ENCODE measurements around the gene TMEM138. TPM values are rescaled to one million over a fixed set of nuclear protein-coding genes. Genes with fewer than 3 reads are reported as not detected.

Gene TMEM138
- total RNA-seq (25.5 TPM), polyA plus RNA-seq (34.3 TPM)

DNA sequence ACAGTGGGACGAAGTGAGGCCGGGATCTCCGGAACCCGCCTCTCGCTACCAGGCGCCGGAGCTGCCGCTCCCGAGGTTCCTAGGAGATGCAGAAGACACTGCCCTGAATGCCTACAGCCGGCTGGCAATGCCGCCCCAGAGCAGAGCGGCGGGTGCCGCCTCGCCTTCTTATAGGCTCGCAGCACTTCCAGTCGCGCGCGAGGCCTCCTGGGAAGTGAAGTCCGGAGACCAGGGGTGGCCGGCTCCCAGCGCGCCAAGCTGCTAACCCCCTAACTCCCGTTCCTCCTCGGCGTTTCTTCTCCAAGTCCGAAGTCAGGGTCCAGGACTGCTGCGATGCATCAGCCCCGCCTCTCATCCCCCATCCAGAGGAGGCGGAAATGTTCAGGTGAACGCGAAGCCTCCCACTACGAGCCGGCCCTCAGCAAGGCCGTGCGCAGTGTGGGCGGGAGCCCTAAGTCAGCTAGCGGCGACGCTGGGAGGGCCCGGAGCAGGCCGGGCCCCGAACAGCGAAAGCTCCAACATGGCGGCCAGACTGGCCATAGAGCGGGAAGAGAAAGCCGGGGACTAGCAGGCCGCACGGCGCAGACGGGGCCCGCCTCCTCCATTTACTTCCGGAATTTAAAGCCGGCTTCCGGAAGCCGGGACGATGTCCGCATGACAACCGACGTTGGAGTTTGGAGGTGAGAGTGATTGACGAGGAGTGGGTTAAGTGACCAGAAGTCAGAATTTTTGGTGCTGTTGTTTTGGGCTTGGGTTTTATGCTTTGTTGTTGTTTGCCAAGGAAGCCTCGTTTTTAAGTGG, at the start of gene TMEM138, which contains the start of gene CYB561A3:
TMEM138 (plus strand) TSS at position 634 of the 801 bp plus-strand sequence. CDS start 2,017 bp downstream, outside the sequence.
CYB561A3 (minus strand) TSS at position 142 of the 801 bp plus-strand sequence. CDS start 5,169 bp downstream, outside the sequence.
- under 1% methylated on average over 63 of the region's 63 CpGs for WGBS
- peaks cover 2% of the 10 kb centered on the region for H3K4me1 ChIP-seq (ENCODE audit: insufficient read depth)

DNA sequence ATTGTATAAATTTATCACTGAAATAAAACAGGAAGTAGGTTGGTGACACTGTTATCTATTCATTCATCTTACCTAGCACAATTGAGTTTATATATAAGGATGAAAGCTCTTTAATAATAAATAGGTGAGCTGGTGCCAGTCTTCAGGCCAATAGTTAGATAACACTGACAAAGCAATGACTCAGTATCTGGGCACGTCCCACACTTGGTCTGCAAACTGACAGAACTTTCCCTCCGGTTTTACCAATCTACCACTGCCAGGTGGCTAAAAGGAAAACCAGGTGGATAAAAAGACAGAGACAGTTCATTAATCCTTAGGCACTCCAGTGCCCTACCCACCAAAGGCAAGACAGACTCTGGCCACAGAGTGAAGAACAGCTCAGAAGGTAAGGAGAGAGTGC, 46.9 kb upstream of the TMEM138 start:
- Histone ChIP-seq H3K27ac (ENCODE audit: low read depth) (no peak overlapping the region), H3K36me3 (ENCODE audit: insufficient read depth) (peaks cover 4% of the 10 kb centered on the region), H3K4me1 (ENCODE audit: insufficient read depth) (no peaks in the 10 kb centered on the region), H3K4me3 (ENCODE audit: low read depth, low read length) (no peak overlapping the region)
- no peak for DNase-seq (ENCODE audit: extremely low spot score)
- WGBS = 80% methylated on average over 2 of the region's 2 CpGs

More for the DNA sequence above, at the start of gene TMEM138, which contains the start of gene CYB561A3:
- H3K27ac ChIP-seq (ENCODE audit: low read depth) = peak within 1 kb of the TSS; percentile 98
- peak within 1 kb of the TSS; percentile 59 for H3K4me3 ChIP-seq (ENCODE audit: low read depth, low read length)
- peak; percentile 86 for DNase-seq (ENCODE audit: extremely low spot score)
- H3K36me3 ChIP-seq (ENCODE audit: insufficient read depth) = no peaks in the 10 kb centered on the region

DNA sequence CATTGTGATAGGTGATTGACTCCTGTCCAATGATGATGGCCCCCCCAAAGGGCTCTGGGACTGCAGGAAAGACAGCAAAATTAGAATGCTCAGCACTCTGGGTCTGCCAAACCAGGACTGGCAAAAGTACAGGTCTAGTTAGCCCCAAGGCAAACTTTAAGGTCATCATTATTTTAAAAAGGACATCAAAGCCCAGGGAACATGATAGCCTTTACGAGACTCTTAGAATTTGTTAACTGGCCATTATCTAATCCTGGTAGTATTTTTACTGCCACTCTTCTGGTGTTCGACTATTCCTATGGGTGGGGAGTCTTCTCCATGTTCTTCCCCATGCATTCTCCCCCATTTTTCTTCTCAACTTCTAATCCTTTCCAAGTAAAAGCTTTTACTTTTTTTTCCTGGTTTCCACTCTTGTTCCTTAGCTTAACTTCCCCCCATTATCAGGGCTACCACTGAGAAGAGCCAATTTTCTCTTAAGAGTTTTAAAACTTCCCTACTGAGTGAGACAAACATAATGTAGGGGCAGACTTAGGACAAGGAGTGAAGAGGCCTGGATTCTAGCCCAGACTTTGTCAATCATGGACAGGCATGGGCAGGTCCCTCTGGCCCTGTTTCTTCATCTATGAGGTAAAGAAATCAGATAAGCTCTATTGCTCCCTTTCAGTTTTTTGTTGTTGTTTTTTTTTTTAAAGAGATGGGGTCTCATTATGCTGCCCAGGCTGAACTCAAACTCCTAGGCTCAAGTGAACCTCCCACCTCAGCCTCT, 36.3 kb upstream of the TMEM138 start:
- 41% methylated on average over 2 of the region's 2 CpGs for WGBS
- no peaks in the 10 kb centered on the region for H3K4me1 ChIP-seq (ENCODE audit: insufficient read depth)
- no peak overlapping the region for H3K27ac ChIP-seq (ENCODE audit: low read depth)
- peak; percentile 28 for DNase-seq (ENCODE audit: extremely low spot score)
- peaks cover 4% of the 10 kb centered on the region for H3K36me3 ChIP-seq (ENCODE audit: insufficient read depth)
- no peak overlapping the region for H3K4me3 ChIP-seq (ENCODE audit: low read depth, low read length)

DNA sequence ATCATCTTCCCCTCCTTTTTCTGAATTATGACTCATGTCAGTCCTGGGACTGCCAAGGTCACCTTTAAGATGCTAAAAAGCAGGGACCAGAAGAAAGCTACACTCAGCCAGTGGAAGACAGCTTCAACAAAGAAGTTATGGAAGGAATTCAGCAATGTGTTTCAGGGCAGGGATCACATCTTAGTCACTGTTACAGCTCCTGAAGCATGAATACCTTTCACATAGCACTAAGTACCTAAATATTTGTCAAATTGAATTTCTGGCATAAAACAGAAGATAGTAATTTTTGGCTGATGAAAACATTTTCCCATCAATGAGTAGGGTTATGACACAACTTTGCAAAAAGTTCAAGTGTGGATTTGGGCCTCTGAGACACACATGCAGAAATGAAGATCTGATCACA, 34.5 kb upstream of the TMEM138 start:
- Histone ChIP-seq H3K36me3 (ENCODE audit: insufficient read depth) (peaks cover 3% of the 10 kb centered on the region), H3K4me1 (ENCODE audit: insufficient read depth) (peaks cover 8% of the 10 kb centered on the region), H3K27ac (ENCODE audit: low read depth) (no peak overlapping the region), H3K4me3 (ENCODE audit: low read depth, low read length) (no peak overlapping the region)
- no peak for DNase-seq (ENCODE audit: extremely low spot score)

DNA sequence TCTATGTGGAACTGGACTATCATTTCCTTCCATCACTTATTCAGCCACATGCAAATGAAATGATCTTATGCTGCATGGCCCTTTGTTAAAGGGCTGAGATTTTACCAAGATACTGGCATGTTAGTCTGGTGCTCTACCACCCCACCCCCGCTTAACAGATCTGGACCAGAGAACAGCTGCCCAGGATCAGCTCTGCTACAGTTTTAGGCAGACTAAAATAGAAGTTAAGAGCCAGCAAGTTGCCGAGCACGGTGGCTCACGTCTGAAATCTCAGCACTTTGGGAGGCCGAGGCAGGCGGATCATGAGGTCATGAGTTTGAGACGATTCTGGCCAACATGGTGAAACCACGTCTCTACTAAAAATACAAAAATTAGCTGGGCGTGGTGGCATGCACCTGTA, 33.8 kb upstream of the TMEM138 start:
- H3K36me3 ChIP-seq (ENCODE audit: insufficient read depth) = no peaks in the 10 kb centered on the region
- peaks cover 8% of the 10 kb centered on the region for H3K4me1 ChIP-seq (ENCODE audit: insufficient read depth)
- DNase-seq (ENCODE audit: extremely low spot score) = no peak
- 83% methylated on average over 9 of the region's 9 CpGs for WGBS
- no peak overlapping the region for H3K27ac ChIP-seq (ENCODE audit: low read depth)
- no peak overlapping the region for H3K4me3 ChIP-seq (ENCODE audit: low read depth, low read length)

DNA sequence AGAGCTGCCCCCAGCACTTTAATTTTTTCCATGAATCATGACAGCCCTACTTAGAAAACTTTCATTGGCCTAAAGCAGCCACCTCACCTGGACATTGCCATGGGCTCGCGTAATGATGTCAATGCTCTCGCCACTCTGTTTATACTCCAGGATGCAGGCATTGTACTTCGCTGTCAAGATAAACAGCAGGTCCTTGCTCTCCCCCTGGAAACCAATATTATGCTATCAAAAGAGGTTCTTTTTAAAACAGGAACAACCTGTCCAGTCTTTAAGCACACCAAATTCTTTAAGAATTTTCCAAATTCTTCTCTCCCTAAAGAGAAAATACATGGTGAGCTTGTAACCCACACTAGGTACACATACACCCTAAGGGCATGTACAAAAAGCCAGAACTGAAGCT, 32.3 kb upstream of the TMEM138 start:
- Histone ChIP-seq H3K4me3 (ENCODE audit: low read depth, low read length) (no peak overlapping the region), H3K4me1 (ENCODE audit: insufficient read depth) (peaks cover 8% of the 10 kb centered on the region), H3K27ac (ENCODE audit: low read depth) (no peak overlapping the region), H3K36me3 (ENCODE audit: insufficient read depth) (no peaks in the 10 kb centered on the region)
- DNase-seq (ENCODE audit: extremely low spot score) = no peak
- WGBS = 91% methylated on average over 4 of the region's 4 CpGs

DNA sequence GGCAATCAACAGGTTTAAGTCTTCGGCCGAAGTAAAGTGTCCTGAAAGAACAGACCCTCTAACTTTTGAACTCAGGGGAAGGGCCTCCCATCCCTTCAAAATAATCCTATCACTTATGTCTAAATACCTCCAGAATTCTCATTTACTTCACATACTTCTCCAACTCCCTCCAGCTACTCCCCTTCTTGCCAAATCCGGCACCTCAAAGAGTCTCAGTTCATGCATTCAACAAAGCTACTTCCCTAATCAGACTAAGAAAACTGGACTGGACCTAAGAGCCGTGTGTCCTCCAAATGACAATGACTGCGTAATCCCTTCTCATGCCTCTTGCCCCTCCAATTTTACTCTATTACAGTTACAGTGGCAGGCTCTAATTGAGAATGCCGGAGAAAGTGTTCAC, 30.5 kb upstream of the TMEM138 start:
- 66% methylated on average over 6 of the region's 6 CpGs for WGBS
- no peak overlapping the region for H3K27ac ChIP-seq (ENCODE audit: low read depth)
- no peak for DNase-seq (ENCODE audit: extremely low spot score)
- H3K4me1 ChIP-seq (ENCODE audit: insufficient read depth) = peaks cover 8% of the 10 kb centered on the region
- no peaks in the 10 kb centered on the region for H3K36me3 ChIP-seq (ENCODE audit: insufficient read depth)
- peak overlapping the region; percentile 91 for H3K4me3 ChIP-seq (ENCODE audit: low read depth, low read length)

DNA sequence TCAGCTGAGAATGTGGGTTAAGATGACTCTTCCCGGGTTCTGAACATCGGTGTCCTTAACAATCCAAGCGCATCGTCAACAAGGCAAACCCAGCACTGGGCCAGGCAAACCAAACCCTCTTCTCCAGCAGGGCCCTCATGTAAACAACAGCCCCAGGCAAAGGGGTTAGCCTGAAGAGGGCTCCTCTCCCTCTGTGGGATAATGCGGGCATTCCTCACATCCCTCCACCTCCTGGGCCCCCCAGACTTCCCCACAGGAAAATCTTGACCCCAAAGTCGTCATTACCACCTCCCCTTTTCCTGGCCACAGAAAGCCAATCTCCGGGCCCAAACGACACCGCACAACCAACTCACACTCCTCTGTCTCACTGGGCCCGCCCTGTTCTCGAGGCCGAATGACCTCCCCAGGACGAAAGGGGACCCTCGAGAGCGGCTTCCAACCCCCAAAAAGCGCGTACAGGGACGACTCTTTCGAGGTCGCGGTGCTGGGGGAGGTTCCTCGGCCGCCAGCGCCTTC, 29.8 kb upstream of the TMEM138 start:
- Histone ChIP-seq H3K36me3 (ENCODE audit: insufficient read depth) (no peaks in the 10 kb centered on the region), H3K4me1 (ENCODE audit: insufficient read depth) (peaks cover 8% of the 10 kb centered on the region), H3K4me3 (ENCODE audit: low read depth, low read length) (peak overlapping the region; percentile 91), H3K27ac (ENCODE audit: low read depth) (peak overlapping the region; percentile 76)
- WGBS = under 1% methylated on average over 24 of the region's 24 CpGs
- DNase-seq (ENCODE audit: extremely low spot score) = no peak

DNA sequence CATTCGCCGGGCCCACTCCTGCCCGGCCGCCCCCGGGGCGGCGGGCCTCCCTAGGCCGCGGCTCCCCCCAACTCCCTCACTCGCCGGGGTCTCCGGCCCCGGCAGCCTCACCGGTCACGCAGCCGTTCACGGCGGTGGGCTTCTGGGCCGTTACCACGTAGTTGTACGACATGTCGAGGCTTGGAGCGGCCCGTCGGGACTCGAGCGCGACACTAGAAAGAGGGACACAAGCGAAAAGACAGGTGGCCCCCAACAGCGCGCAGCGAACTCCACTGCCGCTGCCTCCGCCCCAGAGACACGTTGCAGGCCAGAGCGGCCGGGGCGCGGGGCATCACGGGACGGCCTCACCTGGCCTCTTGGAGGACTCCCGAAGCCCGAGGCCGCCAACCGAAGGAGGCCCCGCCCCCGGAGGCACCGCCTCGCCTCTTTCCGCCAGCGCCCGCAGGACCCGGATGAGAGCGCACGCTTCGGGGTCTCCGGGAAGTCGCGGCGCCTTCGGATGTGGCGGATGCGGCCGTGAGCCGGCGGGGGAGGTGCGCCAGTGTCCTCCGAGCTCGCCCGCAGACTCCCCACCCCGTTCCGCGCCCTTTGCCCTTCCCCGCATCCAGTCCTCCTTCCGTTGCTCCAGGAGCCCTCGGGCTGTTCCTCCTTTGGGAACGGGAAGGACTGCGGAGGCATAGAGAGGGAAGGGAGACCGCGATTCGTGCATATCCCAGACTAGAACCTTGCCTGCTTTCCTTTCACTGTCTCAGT, 29.2 kb upstream of the TMEM138 start, which contains the start of the genes DDB1 and TKFC:
DDB1 (minus strand) TSS at position 309 of the 753 bp plus-strand sequence; CDS start at position 172, 137 bp downstream.
TKFC (plus strand) TSS at position 432 of the 753 bp plus-strand sequence. CDS start 1,501 bp downstream, outside the sequence.
- peak within 1 kb of the TSS; percentile 76 for H3K27ac ChIP-seq (ENCODE audit: low read depth)
- WGBS = under 1% methylated on average over 81 of the region's 81 CpGs
- no peaks in the 10 kb centered on the region for H3K36me3 ChIP-seq (ENCODE audit: insufficient read depth)
- peak; percentile 85 for DNase-seq (ENCODE audit: extremely low spot score)
- H3K4me3 ChIP-seq (ENCODE audit: low read depth, low read length) = peak within 1 kb of the TSS; percentile 91
- H3K4me1 ChIP-seq (ENCODE audit: insufficient read depth) = peaks cover 8% of the 10 kb centered on the region

DNA sequence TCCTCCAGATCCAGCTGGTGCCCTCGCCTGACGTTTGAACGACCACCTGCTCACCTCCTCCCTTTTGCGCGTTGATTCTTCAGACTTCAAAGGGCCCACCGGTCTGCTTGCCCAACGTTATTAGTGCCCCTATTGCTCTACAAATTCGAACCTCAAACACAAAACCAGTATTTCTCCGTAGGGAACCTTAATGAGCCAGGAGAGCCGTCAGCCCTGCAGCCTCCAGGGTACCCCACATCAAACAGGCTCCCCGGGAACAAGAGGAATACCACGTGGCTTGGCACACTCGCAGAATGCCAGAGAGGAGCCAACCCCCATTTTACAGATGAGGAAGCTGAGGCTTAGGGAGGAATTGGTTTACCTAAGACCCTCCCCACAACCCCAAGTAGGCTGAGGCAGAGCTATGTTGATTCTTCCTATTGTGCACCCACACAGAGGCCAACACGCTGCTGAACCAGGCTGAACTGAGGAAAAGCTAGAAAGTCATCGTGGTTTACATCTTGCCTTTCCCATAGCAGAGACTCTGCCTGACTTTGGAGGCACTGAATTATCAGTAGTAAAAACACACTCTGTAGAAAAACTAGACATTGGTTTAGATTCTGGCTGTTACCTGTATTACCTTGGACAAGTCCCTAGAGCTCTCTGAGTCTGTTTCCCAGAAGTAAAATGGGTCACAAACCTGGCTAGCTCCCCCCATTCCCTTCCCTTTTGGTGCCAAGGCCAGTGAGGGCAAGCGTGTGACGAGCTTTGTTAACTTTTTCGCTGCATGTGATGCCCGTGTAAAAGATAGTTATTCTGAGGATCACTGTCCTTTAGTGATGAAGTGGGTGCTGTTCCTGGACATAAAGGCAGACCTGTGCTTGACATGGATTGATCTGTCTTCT, 28.4 kb upstream of the TMEM138 start:
- Histone ChIP-seq H3K4me1 (ENCODE audit: insufficient read depth) (peaks cover 8% of the 10 kb centered on the region), H3K27ac (ENCODE audit: low read depth) (peak overlapping the region; percentile 74), H3K4me3 (ENCODE audit: low read depth, low read length) (peak overlapping the region; percentile 91), H3K36me3 (ENCODE audit: insufficient read depth) (no peaks in the 10 kb centered on the region)
- DNase-seq (ENCODE audit: extremely low spot score) = no peak
- WGBS = 29% methylated on average over 19 of the region's 19 CpGs

DNA sequence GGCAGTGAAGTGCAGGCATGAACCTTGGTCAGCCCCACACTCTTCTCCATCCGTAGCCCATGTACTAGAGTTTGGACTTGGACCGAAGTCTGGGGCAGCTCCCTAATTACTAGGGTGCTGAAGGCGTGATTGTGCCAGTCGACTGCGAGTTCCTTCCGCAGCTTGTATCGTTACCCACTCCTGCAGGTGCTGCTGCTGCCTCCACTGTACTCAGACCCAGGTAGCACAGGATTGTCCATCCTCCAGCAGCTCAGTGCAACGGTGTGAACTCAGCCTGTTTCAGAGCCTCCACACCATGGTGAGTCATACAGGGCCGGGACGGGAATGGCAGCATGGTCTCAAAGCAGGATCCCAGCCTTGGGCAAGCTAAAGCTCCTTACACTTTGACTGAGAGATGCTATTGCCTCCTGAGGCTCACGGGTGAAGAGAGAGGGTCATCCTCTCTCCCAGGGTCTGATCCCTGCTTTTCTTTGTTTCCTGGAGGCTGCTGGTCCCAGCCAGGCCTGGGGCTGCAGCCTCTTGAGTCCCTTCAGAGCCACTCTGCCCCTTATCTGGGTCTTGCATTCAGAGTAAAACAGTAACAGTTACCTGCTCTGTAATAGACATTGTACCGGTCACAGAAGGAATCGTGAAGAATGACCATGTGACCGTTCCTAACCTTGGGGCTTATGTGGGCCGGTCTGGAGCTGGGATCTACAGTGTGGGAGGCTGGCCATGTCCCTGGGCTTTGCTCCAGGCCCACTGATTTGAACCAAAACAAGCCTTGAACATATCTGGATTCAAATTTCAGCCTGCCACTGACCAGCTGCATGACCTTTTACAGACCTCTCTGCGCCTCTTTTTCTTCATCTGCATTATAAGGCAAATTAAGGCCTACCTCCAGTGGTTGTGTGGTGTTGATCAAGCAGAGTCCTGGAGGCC, 27.5 kb upstream of the TMEM138 start:
- Histone ChIP-seq H3K4me3 (ENCODE audit: low read depth, low read length) (no peak overlapping the region), H3K4me1 (ENCODE audit: insufficient read depth) (peaks cover 8% of the 10 kb centered on the region), H3K36me3 (ENCODE audit: insufficient read depth) (no peaks in the 10 kb centered on the region), H3K27ac (ENCODE audit: low read depth) (no peak overlapping the region)
- WGBS = 75% methylated on average over 16 of the region's 16 CpGs
- no peak for DNase-seq (ENCODE audit: extremely low spot score)
